Measurements from ENCODE around the gene NADSYN1.

DNA sequence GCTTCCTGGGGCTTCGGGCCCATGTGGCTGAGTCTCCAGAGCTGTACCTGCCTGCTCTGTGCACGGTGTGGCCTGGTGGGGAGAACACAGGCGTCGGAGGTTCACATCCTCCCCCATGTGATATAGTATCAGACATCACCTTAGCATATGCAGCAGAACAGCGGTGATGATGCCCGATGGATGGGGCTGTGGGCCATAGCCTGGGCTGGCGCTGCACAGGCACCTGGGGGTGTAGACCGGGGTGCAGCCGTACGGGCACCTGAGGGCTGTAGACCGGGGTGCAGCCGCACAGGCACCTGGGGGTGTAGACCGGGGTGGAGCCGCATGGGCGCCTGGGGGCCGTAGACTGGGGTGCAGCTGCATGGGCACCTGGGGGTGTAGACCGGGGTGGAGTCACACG, 29.2 kb downstream of the NADSYN1 start:
- TF ChIP-seq, protein P1, sequence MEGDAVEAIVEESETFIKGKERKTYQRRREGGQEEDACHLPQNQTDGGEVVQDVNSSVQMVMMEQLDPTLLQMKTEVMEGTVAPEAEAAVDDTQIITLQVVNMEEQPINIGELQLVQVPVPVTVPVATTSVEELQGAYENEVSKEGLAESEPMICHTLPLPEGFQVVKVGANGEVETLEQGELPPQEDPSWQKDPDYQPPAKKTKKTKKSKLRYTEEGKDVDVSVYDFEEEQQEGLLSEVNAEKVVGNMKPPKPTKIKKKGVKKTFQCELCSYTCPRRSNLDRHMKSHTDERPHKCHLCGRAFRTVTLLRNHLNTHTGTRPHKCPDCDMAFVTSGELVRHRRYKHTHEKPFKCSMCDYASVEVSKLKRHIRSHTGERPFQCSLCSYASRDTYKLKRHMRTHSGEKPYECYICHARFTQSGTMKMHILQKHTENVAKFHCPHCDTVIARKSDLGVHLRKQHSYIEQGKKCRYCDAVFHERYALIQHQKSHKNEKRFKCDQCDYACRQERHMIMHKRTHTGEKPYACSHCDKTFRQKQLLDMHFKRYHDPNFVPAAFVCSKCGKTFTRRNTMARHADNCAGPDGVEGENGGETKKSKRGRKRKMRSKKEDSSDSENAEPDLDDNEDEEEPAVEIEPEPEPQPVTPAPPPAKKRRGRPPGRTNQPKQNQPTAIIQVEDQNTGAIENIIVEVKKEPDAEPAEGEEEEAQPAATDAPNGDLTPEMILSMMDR (conservative IDR thresholded peaks at IDR 0.05; ENCODE audit: low read depth, low read length) = no peak
- TF ChIP-seq EZH2 (IDR thresholded peaks at IDR 0.05; ENCODE audit: borderline replicate concordance, low read depth, low read length, poor library complexity, severe bottlenecking) = no peak
